Ovary (tissue), 3 donors: Measurements from ENCODE around the gene TMEM109.

ENCODE experiments used
- CTCF ChIP-seq, 3 donors: fragments of 450-650 bp in 2 of 3; fragments of 200-600 bp in 1 of 3; IDR thresholded peaks; one replicate each; pipeline versions ENCODE4 v1.5.1 to v1.8.0; 2016 to 2022; ENCODE audit warnings: antibody characterized with exemption in 3 of 3, mild to moderate bottlenecking in 1 of 3
- EP300 ChIP-seq: sonication (generic); formaldehyde crosslinking; IDR thresholded peaks from one replicate; pipeline ENCODE4 v1.6.1; 2017; ENCODE audit warnings: antibody characterized with exemption
- POLR2A ChIP-seq: fragments of 450-650 bp; IDR thresholded peaks from one replicate; pipeline ENCODE4 v1.6.1; 2017; ENCODE audit warnings: antibody characterized with exemption, mild to moderate bottlenecking, moderate library complexity
- donor health status: DM: no; HTN: no; CAD: no.

GRCh38 chr11:60952742-60953170, 38.8 kb downstream of the TMEM109 start:
- TF ChIP-seq CTCF (IDR thresholded peaks at IDR 0.05) (no peak), EP300 (no peak), POLR2A (no peak)
